SKM-1 (cell line): ENCODE measurements around the gene RALGAPA2.
"Not testable (repeated sequence)": the region's sequence is repeated elsewhere in the genome, so short reads cannot be mapped to it uniquely, and the experiment has no call there.

Source experiments
- DNase-seq: peaks from one replicate; lab custom pipeline; 2025; ENCODE audit not compliant: unreplicated experiment; lab: John Stamatoyannopoulos, UW

The RALGAPA2 gene

GRCh38 chr20:20547221-20547875 is 165.1 kb downstream of the RALGAPA2 start:
- no peak for DNase-seq

- DNase-seq: no peak
These were observed 166.0 kb downstream of the RALGAPA2 start for GRCh38 chr20:20546402-20546801.

- DNase-seq: not testable (repeated sequence)
These were observed 169.1 kb downstream of the RALGAPA2 start for GRCh38 chr20:20543348-20543747.

GRCh38 chr20:20536240-20536933 is 176.1 kb downstream of the RALGAPA2 start:
- DNase-seq: no peak

- DNase-seq: no peak
These were observed 177.4 kb downstream of the RALGAPA2 start for GRCh38 chr20:20535051-20535450.

GRCh38 chr20:20531283-20531682 is 181.2 kb downstream of the RALGAPA2 start:
- no peak for DNase-seq

GRCh38 chr20:20530428-20531151 is 181.9 kb downstream of the RALGAPA2 start:
- DNase-seq: no peak

- DNase-seq: no peak
These were observed 182.8 kb downstream of the RALGAPA2 start for GRCh38 chr20:20529597-20529996.

- no peak for DNase-seq
These were observed 183.6 kb downstream of the RALGAPA2 start for GRCh38 chr20:20528861-20529260.

- no peak for DNase-seq
These were observed 184.8 kb downstream of the RALGAPA2 start for GRCh38 chr20:20527661-20528060.

- DNase-seq: no peak
These were observed 186.7 kb downstream of the RALGAPA2 start for GRCh38 chr20:20525756-20526155.

GRCh38 chr20:20525214-20525613 is 187.2 kb downstream of the RALGAPA2 start:
- no peak for DNase-seq

GRCh38 chr20:20524756-20525155 is 187.7 kb downstream of the RALGAPA2 start:
- DNase-seq: no peak

GRCh38 chr20:20521736-20522135 is 190.7 kb downstream of the RALGAPA2 start:
- no peak for DNase-seq

- DNase-seq: no peak
These were observed 191.7 kb downstream of the RALGAPA2 start for GRCh38 chr20:20520776-20521175.

GRCh38 chr20:20519269-20519668 is 193.2 kb downstream of the RALGAPA2 start:
- DNase-seq: no peak

GRCh38 chr20:20518263-20518662 is 194.2 kb downstream of the RALGAPA2 start:
- no peak for DNase-seq

GRCh38 chr20:20517296-20517695 is 195.1 kb downstream of the RALGAPA2 start:
- DNase-seq: no peak

- DNase-seq: no peak
These were observed 198.7 kb downstream of the RALGAPA2 start for GRCh38 chr20:20513720-20514119.

GRCh38 chr20:20505554-20505953 is 206.9 kb downstream of the RALGAPA2 start:
- DNase-seq: no peak

GRCh38 chr20:20503777-20504530 is 208.5 kb downstream of the RALGAPA2 start:
- no peak for DNase-seq
